GM12878 (cell line): ENCODE data around the gene PLXDC1. TPM values are rescaled to one million over a fixed set of nuclear protein-coding genes. Genes with fewer than 3 reads are reported as not detected.

ENCODE experiments used
- ATAC-seq: fragments of 200-7000 bp; cut with Tn5 transposase; 3 replicates; pipeline ENCODE4 v1.9.1; 2020; ENCODE audit warnings: mild to moderate bottlenecking, moderate library complexity
- BruUV-seq: library from RNA; stranded (reverse); fragments of 400-500 nt; replicated peaks from 2 replicates; lab custom pipeline; 2021; lab: Mats Ljungman, UMichigan
- CTCF ChIA-PET: fragments of 300-600 bp; sonication (Branson Sonifier 250); formaldehyde crosslinking; extraction: SDS; loops from one replicate; lab custom pipeline; 2021; ENCODE audit warnings: inconsistent platforms; lab: Yijun Ruan, JAX
- POLR2A ChIA-PET: fragments of 350-600 bp; formaldehyde crosslinking; extraction: SDS; loops from one replicate; lab custom pipeline; 2021; ENCODE audit warnings: inconsistent platforms; lab: Charles Lee
- RAD21 ChIA-PET: fragments of 300-600 bp; sonication (Branson Sonifier 250); formaldehyde crosslinking; loops from one replicate; lab custom pipeline; 2023; ENCODE audit warnings: antibody characterized with exemption; ENCODE audit not compliant: unreplicated experiment; lab: Charles Lee
- SMC1A ChIA-PET: fragments of 300-600 bp; sonication (Branson Sonifier 250); formaldehyde crosslinking; loops from one replicate; lab custom pipeline; 2023; ENCODE audit not compliant: unreplicated experiment, uncharacterized antibody; lab: Charles Lee
- DNase-seq: peaks from one replicate; pipeline ENCODE4 v3.0.0-alpha.2; 2011; ENCODE audit warnings: low read depth, low spot score
- FAIRE-seq: peaks from 3 replicates; lab custom pipeline; 2011; peaks lifted over from hg19 to GRCh38; lab: Jason Lieb, UNC
- H2AFZ ChIP-seq: 2 replicates; pipeline ENCODE4 v1.6.0; 2011; ENCODE audit warnings: low read depth, low read length, control low read depth; ENCODE audit not compliant: control insufficient read depth
- H3K27ac ChIP-seq: 2 replicates; pipeline ENCODE4 v1.5.1; 2011; ENCODE audit warnings: control low read depth; ENCODE audit not compliant: control insufficient read depth, insufficient read depth
- H3K27me3 ChIP-seq, 2 experiments: replicated peaks in 1 of 2; 2 replicates each; pipeline versions ENCODE4 v1.6.0 to v1.6.1; 2011; ENCODE audit warnings: low read length in 1 of 2; ENCODE audit not compliant: control insufficient read depth in 2 of 2, insufficient read depth in 2 of 2
- H3K36me3 ChIP-seq, 2 experiments: 2 replicates each; pipeline ENCODE4 v1.5.1; 2011; ENCODE audit warnings: low read length in 1 of 2; ENCODE audit not compliant: control insufficient read depth in 2 of 2, insufficient read depth in 2 of 2
- H3K4me1 ChIP-seq: 2 replicates; pipeline ENCODE4 v1.6.1; 2011; ENCODE audit warnings: mild to moderate bottlenecking, low read length, moderate library complexity, mixed read lengths; ENCODE audit not compliant: control insufficient read depth, insufficient read depth
- H3K4me2 ChIP-seq: 2 replicates; pipeline ENCODE4 v1.6.0; 2011; ENCODE audit warnings: control low read depth; ENCODE audit not compliant: control insufficient read depth, insufficient read depth
- H3K4me3 ChIP-seq: fragments of 200-600 bp; sonication (generic); 2 replicates; pipeline ENCODE4 v1.5.1; 2016
- H3K79me2 ChIP-seq: 2 replicates; pipeline ENCODE4 v1.6.0; 2011; ENCODE audit warnings: low read length; ENCODE audit not compliant: control insufficient read depth, insufficient read depth
- H3K9ac ChIP-seq: 2 replicates; pipeline ENCODE4 v1.8.0; 2011; ENCODE audit warnings: low read length, control low read depth, mixed read lengths; ENCODE audit not compliant: control insufficient read depth, insufficient read depth
- H3K9me3 ChIP-seq: replicated peaks from 3 replicates; pipeline ENCODE4 v1.5.1; 2011; ENCODE audit warnings: mild to moderate bottlenecking, low read length; ENCODE audit not compliant: control insufficient read depth, insufficient read depth
- H4K20me1 ChIP-seq: 2 replicates; pipeline ENCODE4 v1.6.0; 2011; ENCODE audit not compliant: control insufficient read depth, insufficient read depth
- CEBPZ ChIP-seq: fragments of 150-350 bp; IDR thresholded peaks from 2 replicates; pipeline ENCODE4 v1.6.1; 2016; ENCODE audit warnings: low read depth, low read length
- ESRRA ChIP-seq: IDR thresholded peaks from 2 replicates; pipeline ENCODE4 v1.6.1; 2012; ENCODE audit warnings: mild to moderate bottlenecking, low read length, improper control_type of control experiment
- GABPA ChIP-seq: IDR thresholded peaks from 2 replicates; pipeline ENCODE4 v1.6.1; 2014; ENCODE audit warnings: antibody characterized with exemption, low read depth, mild to moderate bottlenecking, inconsistent platforms
- HCFC1 ChIP-seq: fragments of 150-350 bp; IDR thresholded peaks from 2 replicates; pipeline ENCODE4 v1.6.1; 2014; ENCODE audit warnings: low read length
- NBN ChIP-seq: fragments of 450-650 bp; IDR thresholded peaks from 2 replicates; pipeline ENCODE4 v1.6.1; 2016
- NFYA ChIP-seq: IDR thresholded peaks from 2 replicates; pipeline ENCODE4 v1.6.1; 2011; ENCODE audit warnings: low read depth, mild to moderate bottlenecking, low read length, improper control_type of control experiment, borderline replicate concordance
- RAD21 ChIP-seq: IDR thresholded peaks from 2 replicates; pipeline ENCODE4 v1.6.1; 2011; ENCODE audit warnings: mild to moderate bottlenecking, low read depth, low read length, moderate library complexity; ENCODE audit not compliant: insufficient read depth
- RB1 ChIP-seq: fragments of 450-650 bp; formaldehyde crosslinking; IDR thresholded peaks from 2 replicates; pipeline ENCODE4 v1.6.1; 2017; ENCODE audit warnings: mild to moderate bottlenecking, borderline replicate concordance
- RELA ChIP-seq: fragments of 450-650 bp; IDR thresholded peaks from 2 replicates; pipeline ENCODE4 v1.8.0; 2014; ENCODE audit warnings: borderline replicate concordance; ENCODE audit not compliant: partially characterized antibody
- SMARCA5 ChIP-seq: fragments of 450-650 bp; IDR thresholded peaks from 2 replicates; pipeline ENCODE4 v1.6.1; 2017; ENCODE audit warnings: mild to moderate bottlenecking
- TCF12 ChIP-seq: IDR thresholded peaks from 2 replicates; pipeline ENCODE4 v1.6.1; 2011; ENCODE audit warnings: low read depth, mild to moderate bottlenecking, low read length
- YBX1 ChIP-seq: fragments of 450-650 bp; IDR thresholded peaks from 2 replicates; pipeline ENCODE4 v1.6.1; 2016; ENCODE audit warnings: antibody characterized with exemption
- ZNF207 ChIP-seq: fragments of 450-650 bp; IDR thresholded peaks from 2 replicates; pipeline ENCODE4 v1.6.1; 2014; ENCODE audit warnings: antibody characterized with exemption, mild to moderate bottlenecking, borderline replicate concordance
- WGBS: methylation state at CpG from one replicate; pipeline ENCODE4 v1.1.6; 2016; ENCODE audit warnings: low lambda C conversion rate; ENCODE audit not compliant: insufficient replicate concordance, insufficient coverage; ENCODE audit errors: missing lambda C conversion rate; 5-methylcytosine and 5-hydroxymethylcytosine counted together
- in situ Hi-C: fragments of 300-500 bp; cut with MboI; formaldehyde crosslinking; loops from 9 replicates; pipeline ENCODE4 v1.14.3; 2018; ENCODE audit warnings: mixed read lengths
- intact Hi-C: fragments of 100-400 bp; cut with micrococcal nuclease; formaldehyde crosslinking; loops from one replicate; pipeline ENCODE4 v1.14.2; 2022; ENCODE audit not compliant: unreplicated experiment
- polyA plus RNA-seq, 11 experiments: library from polyadenylated mRNA; depleted of rRNA in 4 of 11; unstranded in 6 of 11; stranded (reverse) in 5 of 11; fragments of >200 nt; fragmentation: Nextera tagmentation in 4 of 11; fragmentation: Illumina TruSeq in 1 of 11; extraction: Ambion mirVana in 4 of 11; extraction: Trizol in 1 of 11; gene quantifications; 1 replicate in 1 of 11; 2 replicates in 10 of 11; pipeline versions ENCODE4 v1.2.1 to v1.2.3, GENCODE V29; 2011 to 2016; ENCODE audit warnings: inconsistent platforms in 2 of 11, missing spikeins in 2 of 11, low read depth in 1 of 11
- total RNA-seq, 4 experiments: library from RNA; depleted of rRNA in 3 of 4; stranded (reverse); fragments of >200 nt in 3 of 4; fragmentation: Illumina TruSeq in 1 of 4; extraction: Trizol in 1 of 4; gene quantifications; 2 replicates each; pipeline versions ENCODE4 v1.2.1 to v1.2.3, GENCODE V29; 2013 to 2021

PLXDC1 gene
- total and polyA plus RNA-seq, 10 of the 15 experiments (the other 5 are each of a cell fraction or from before 2014, with no cell fraction given): 0.03 to 0.30 (median 0.22) TPM; not detected in 7

- TF ChIP-seq ZNF207: no peak
- no peak for TF ChIP-seq SMARCA5
- TF ChIP-seq RB1: no peak
- TF ChIP-seq CEBPZ: no peak
- TF ChIP-seq RELA: no peak
- TF ChIP-seq NBN: no peak
- TF ChIP-seq TCF12: no peak
Observed at GRCh38 chr17:39150104-39150634, 1.3 kb downstream of the PLXDC1 start (continued).

GRCh38 chr17:39147221-39148185, 3.9 kb downstream of the PLXDC1 start:
- CTCF ChIA-PET: interaction anchor here (1.3 to 2.2 kb wide), 4 partner anchors 17 to 164 kb away, joined by 4 to 13 read pairs (median 8); no protein-coding TSS in a partner anchor
- Histone ChIP-seq H3K4me1 (peaks cover 5% of the 10 kb centered on the region; the same call in 1 of the 2 replicates), H3K79me2 (no peaks in the 10 kb centered on the region), H2AFZ (no peak overlapping the region), H3K27me3 (peaks cover 5 to 13% of the 10 kb centered on the region in 2 experiments), H3K4me2 (no peak overlapping the region), H3K27ac (no peak overlapping the region), H3K4me3 (no peak overlapping the region), H3K9me3 (no peaks in the 10 kb centered on the region), H3K36me3 (no peaks in the 10 kb centered on the region), H3K9ac (no peak overlapping the region), H4K20me1 (no peaks in the 10 kb centered on the region)
- in situ Hi-C loops (loop anchor here (5.0 kb wide), 1 partner anchor 75 kb away; no protein-coding TSS in a partner anchor), intact Hi-C loops (loop anchor here (10.0 kb wide), 1 partner anchor 53 kb away; no protein-coding TSS in a partner anchor)
- WGBS: 57% methylated on average over 13 of the region's 13 CpGs
- SMC1A ChIA-PET: interaction anchor here (0.6 to 1.2 kb wide), 3 partner anchors 164 to 166 kb away, joined by 3 to 6 read pairs (median 4); no protein-coding TSS in a partner anchor
- FAIRE-seq (no peak), ATAC-seq (no peak), DNase-seq (no peak)
- no TSS peak for BruUV-seq
- TF ChIP-seq GABPA: no peak
- no peak for TF ChIP-seq ESRRA
- no peak for TF ChIP-seq NFYA
- TF ChIP-seq YBX1: no peak
- no peak for TF ChIP-seq RAD21
- TF ChIP-seq HCFC1: no peak
- RAD21 ChIA-PET: interaction anchor here (1.3 kb wide), 1 partner anchor 165 kb away, joined by 3 read pairs; no protein-coding TSS in a partner anchor
- POLR2A ChIA-PET: no interaction called here
